OCI-LY1 (cell line): ENCODE results near the gene ASCC1.
A peak's percentile ranks its signal among the peaks of the same experiment; 100 is the strongest.
"Not testable (repeated sequence)": the region's sequence is repeated elsewhere in the genome, so short reads cannot be mapped to it uniquely, and the experiment has no call there.

Experiments
- H2AFZ ChIP-seq: fragments of 200-600 bp; sonication (generic), shearing (Covaris generic); 2 replicates; pipeline ENCODE4 v1.6.0; 2014; ENCODE audit warnings: antibody characterized with exemption, mild to moderate bottlenecking, low read length
- H3F3A ChIP-seq: fragments of 200-600 bp; sonication (generic), shearing (Covaris generic); 2 replicates; pipeline ENCODE4 v1.6.0; 2014; ENCODE audit warnings: mild to moderate bottlenecking, antibody characterized with exemption, low read length, moderate library complexity; ENCODE audit not compliant: insufficient read depth
- H3K27ac ChIP-seq: fragments of 200-600 bp; sonication (generic); 2 replicates; pipeline ENCODE4 v1.5.1; 2014; ENCODE audit warnings: low read length, mixed run types, mild to moderate bottlenecking, low read depth; ENCODE audit not compliant: poor library complexity, severe bottlenecking
- H3K27me3 ChIP-seq: fragments of 200-600 bp; sonication (generic); 2 replicates; pipeline ENCODE4 v1.6.0; 2014; ENCODE audit warnings: antibody characterized with exemption, mild to moderate bottlenecking, low read length, moderate library complexity; ENCODE audit not compliant: insufficient read depth
- H3K36me3 ChIP-seq: fragments of 200-600 bp; sonication (generic); 2 replicates; pipeline ENCODE4 v1.6.1; 2014; ENCODE audit warnings: mild to moderate bottlenecking, antibody characterized with exemption, low read length, moderate library complexity, mixed read lengths; ENCODE audit not compliant: insufficient read depth
- H3K4me1 ChIP-seq: fragments of 200-600 bp; sonication (generic); 2 replicates; pipeline ENCODE4 v1.5.1; 2014; ENCODE audit warnings: mild to moderate bottlenecking, low read length, moderate library complexity; ENCODE audit not compliant: insufficient read depth, severe bottlenecking
- H3K4me2 ChIP-seq: fragments of 200-600 bp; sonication (generic), shearing (Covaris generic); 2 replicates; pipeline ENCODE4 v1.6.1; 2014; ENCODE audit warnings: low read length
- H3K4me3 ChIP-seq: fragments of 200-600 bp; sonication (generic); 2 replicates; pipeline ENCODE4 v1.5.1; 2014; ENCODE audit warnings: low read length, low read depth, mild to moderate bottlenecking, mixed read lengths; ENCODE audit not compliant: poor library complexity, severe bottlenecking
- H3K79me2 ChIP-seq: fragments of 200-600 bp; shearing (Covaris generic); 2 replicates; pipeline ENCODE4 v1.6.1; 2016; ENCODE audit warnings: mixed run types, low read length, mixed read lengths; ENCODE audit not compliant: insufficient read depth
- H3K9ac ChIP-seq: fragments of 200-600 bp; sonication (generic), shearing (Covaris generic); 2 replicates; pipeline ENCODE4 v1.6.1; 2014; ENCODE audit warnings: mild to moderate bottlenecking, low read length, mixed read lengths
- H3K9me2 ChIP-seq: fragments of 200-600 bp; sonication (generic), shearing (Covaris generic); 2 replicates; pipeline ENCODE4 v1.6.1; 2014; ENCODE audit warnings: low read depth, mild to moderate bottlenecking, low read length, mixed read lengths
- H3K9me3 ChIP-seq: fragments of 200-600 bp; shearing (Covaris generic); 2 replicates; pipeline ENCODE4 v1.6.1; 2014; ENCODE audit warnings: low read length, mixed read lengths
- H4K20me1 ChIP-seq: fragments of 200-600 bp; sonication (generic), shearing (Covaris generic); 2 replicates; pipeline ENCODE4 v1.6.0; 2016; ENCODE audit warnings: mild to moderate bottlenecking, low read length; ENCODE audit not compliant: insufficient read depth
- CTCF ChIP-seq: fragments of 200-600 bp; sonication (generic), shearing (Covaris generic); IDR thresholded peaks from 2 replicates; pipeline ENCODE4 v1.5.1; 2017; ENCODE audit warnings: mild to moderate bottlenecking, antibody characterized with exemption, low read length, moderate library complexity, mixed read lengths
- EZH2 ChIP-seq: fragments of 200-600 bp; sonication (generic), shearing (Covaris generic); IDR thresholded peaks from 2 replicates; pipeline ENCODE4 v1.8.0; 2017; ENCODE audit warnings: borderline replicate concordance, mixed run types, mild to moderate bottlenecking, antibody characterized with exemption, low read length, moderate library complexity, mixed read lengths

The ASCC1 gene

GRCh38 chr10:72219235-72219814 is 3.2 kb upstream of the ASCC1 start:
- Histone ChIP-seq H4K20me1 (no peaks in the 10 kb centered on the region), H3K36me3 (peaks cover 17% of the 10 kb centered on the region; the same call in 1 of the 2 replicates), H3K27ac (peak overlapping the region; percentile 57), H2AFZ (no peak overlapping the region), H3F3A (peaks cover 7% of the 10 kb centered on the region; the same call in 1 of the 2 replicates), H3K9me2 (no peaks in the 10 kb centered on the region), H3K4me3 (no peak overlapping the region), H3K4me1 (peaks cover 49% of the 10 kb centered on the region), H3K4me2 (peak overlapping the region; percentile 14; the same call in 1 of the 2 replicates), H3K9ac (no peak overlapping the region), H3K79me2 (peaks cover 36% of the 10 kb centered on the region), H3K27me3 (no peaks in the 10 kb centered on the region), H3K9me3 (no peaks in the 10 kb centered on the region)
- TF ChIP-seq EZH2 (no peak), CTCF (no peak)

GRCh38 chr10:72218726-72219125 is 2.6 kb upstream of the ASCC1 start:
- TF ChIP-seq CTCF = no peak
- TF ChIP-seq EZH2 = no peak
- Histone ChIP-seq H3K27me3 (no peaks in the 10 kb centered on the region), H3F3A (peaks cover 7% of the 10 kb centered on the region; the same call in 1 of the 2 replicates), H3K9ac (no peak overlapping the region; the same call in 1 of the 2 replicates), H4K20me1 (no peaks in the 10 kb centered on the region), H3K4me3 (peak overlapping the region; percentile 25), H2AFZ (no peak overlapping the region), H3K9me3 (no peaks in the 10 kb centered on the region), H3K4me2 (peak overlapping the region; percentile 14), H3K4me1 (peaks cover 55% of the 10 kb centered on the region), H3K9me2 (no peaks in the 10 kb centered on the region), H3K27ac (peak overlapping the region; percentile 57), H3K36me3 (peaks cover 12% of the 10 kb centered on the region; the same call in 1 of the 2 replicates), H3K79me2 (peaks cover 38% of the 10 kb centered on the region)

- Histone ChIP-seq H3K9ac (no peak overlapping the region; the same call in 1 of the 2 replicates), H3K4me1 (peaks cover 54% of the 10 kb centered on the region), H3K27me3 (no peaks in the 10 kb centered on the region), H3K9me2 (no peaks in the 10 kb centered on the region), H3K36me3 (peaks cover 9% of the 10 kb centered on the region; the same call in 1 of the 2 replicates), H2AFZ (no peak overlapping the region), H3K79me2 (peaks cover 38% of the 10 kb centered on the region), H4K20me1 (no peaks in the 10 kb centered on the region), H3K9me3 (no peaks in the 10 kb centered on the region), H3F3A (peaks cover 7% of the 10 kb centered on the region; the same call in 1 of the 2 replicates), H3K4me3 (peak overlapping the region; percentile 24), H3K4me2 (peak overlapping the region; percentile 14), H3K27ac (peak overlapping the region; percentile 57)
- TF ChIP-seq EZH2 (no peak), CTCF (no peak)
Measured at GRCh38 chr10:72218325-72218724, 2.2 kb upstream of the ASCC1 start.

- peaks cover 16% of the 10 kb centered on the region for H3K79me2 ChIP-seq
- H2AFZ ChIP-seq, H3K9me3 ChIP-seq, H3K27ac ChIP-seq, H3K4me3 ChIP-seq, H3K9ac ChIP-seq, H3K9me2 ChIP-seq, H3K4me2 ChIP-seq, H4K20me1 ChIP-seq, H3F3A ChIP-seq, H3K27me3 ChIP-seq: not testable (repeated sequence)
- H3K36me3 ChIP-seq = peaks cover 38% of the 10 kb centered on the region
- H3K4me1 ChIP-seq = peaks cover 23% of the 10 kb centered on the region
Measured at GRCh38 chr10:72211832-72212231, 4.2 kb downstream of the ASCC1 start.

- H3K4me3 ChIP-seq, H4K20me1 ChIP-seq, H3K4me2 ChIP-seq, H3F3A ChIP-seq, H3K27ac ChIP-seq, H2AFZ ChIP-seq, H3K27me3 ChIP-seq, H3K9ac ChIP-seq, H3K9me3 ChIP-seq, H3K9me2 ChIP-seq: not testable (repeated sequence)
- Histone ChIP-seq H3K4me1 (peaks cover 21% of the 10 kb centered on the region), H3K36me3 (peaks cover 42% of the 10 kb centered on the region), H3K79me2 (peaks cover 12% of the 10 kb centered on the region)
Measured at GRCh38 chr10:72211381-72211780, 4.7 kb downstream of the ASCC1 start.
